ENCODE results near the gene DMPK.
A peak's percentile ranks its signal among the peaks of the same experiment; 100 is the strongest.
"Not testable (repeated sequence)": the region's sequence is repeated elsewhere in the genome, so short reads cannot be mapped to it uniquely, and the experiment has no call there.

The DMPK gene

DNA sequence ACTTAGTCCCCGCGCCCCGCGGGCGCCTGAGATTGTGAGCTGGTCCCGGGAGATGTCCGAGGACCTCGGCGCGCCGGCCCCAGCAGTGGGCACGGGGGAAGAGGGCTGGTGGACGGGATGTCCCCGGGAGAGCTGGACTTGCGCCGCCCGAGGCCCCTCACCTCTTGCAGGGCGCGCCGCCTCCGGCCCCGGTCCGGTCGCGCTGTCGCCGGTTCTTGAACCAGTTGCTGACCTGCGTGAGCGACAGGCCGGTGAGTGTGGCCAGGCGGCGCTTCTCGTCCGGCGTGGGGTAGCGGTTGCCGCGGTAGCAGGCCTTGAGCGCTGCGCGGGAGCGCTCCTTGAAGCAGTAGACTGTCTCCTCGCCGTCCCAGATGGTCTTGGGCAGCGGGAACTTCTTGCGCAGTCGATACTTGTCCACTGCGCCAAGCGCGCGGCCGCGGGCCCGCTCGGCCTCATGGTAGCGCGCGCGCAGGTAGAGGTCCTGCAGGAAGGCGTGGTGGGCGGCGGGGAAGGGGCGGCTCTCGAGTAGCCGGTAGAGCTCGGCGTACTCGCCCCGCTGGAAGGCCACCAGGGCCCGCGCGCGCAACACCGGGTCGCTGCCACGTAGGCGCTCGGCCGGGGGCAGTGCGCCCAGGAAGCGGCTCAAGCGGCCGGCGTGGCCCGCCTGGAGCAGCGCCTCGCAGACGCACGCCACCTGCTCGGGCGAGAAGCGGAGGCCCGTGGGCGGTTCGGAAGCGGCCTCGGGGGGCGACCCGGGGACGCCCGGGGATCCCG is 14.2 kb downstream of the DMPK start:
- DNase-seq, result no peak

DNA sequence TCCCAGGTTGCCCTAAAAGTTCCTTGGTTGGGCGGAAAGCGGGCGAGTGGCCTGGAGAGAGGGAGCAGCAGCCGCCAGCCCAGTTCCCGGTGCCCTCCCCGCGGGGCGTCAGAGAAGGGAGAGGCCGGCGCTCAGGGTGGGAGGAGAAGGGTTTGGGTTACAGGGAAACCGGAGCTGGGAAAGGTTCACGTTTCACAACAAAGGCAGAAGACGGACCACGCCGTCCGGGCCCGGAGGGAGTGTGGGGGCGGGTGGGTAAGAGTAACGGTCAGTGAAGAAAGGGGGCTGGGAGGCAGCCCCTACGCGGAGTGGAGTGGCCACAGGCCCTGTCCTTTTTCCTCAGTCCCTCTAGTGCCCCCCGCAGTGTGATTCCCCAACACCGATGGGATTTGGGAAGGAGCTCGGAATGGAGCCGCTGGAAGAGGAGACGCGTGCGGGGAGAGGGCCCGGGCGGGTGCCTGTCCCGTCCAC is 14.8 kb downstream of the DMPK start:
- DNase-seq, result peak; percentile 39

DNA sequence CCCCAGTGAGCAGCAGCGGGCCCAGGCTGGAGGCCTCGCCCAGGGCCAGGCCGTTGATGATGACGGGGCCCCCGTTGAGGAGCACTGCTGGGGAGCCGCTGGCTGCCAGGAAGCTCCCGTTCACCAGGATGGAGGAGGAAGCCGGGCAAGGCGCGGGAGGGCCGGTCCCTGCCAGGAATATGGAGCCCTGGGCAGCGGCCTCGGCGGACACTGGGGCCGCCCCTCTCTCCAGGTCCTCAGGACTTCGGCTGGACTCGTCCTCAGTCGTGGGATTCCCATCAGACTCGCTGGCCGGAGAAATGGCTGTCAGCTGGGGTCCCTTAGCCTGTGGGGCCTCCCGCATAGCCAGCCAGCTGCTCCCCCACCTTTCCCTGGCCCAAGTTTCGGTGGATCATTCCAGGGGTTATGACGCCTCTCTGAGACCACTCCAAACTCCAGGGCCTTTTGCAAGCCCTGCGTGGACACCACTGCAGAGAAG is 15.4 kb downstream of the DMPK start:
- no peak for DNase-seq

DNA sequence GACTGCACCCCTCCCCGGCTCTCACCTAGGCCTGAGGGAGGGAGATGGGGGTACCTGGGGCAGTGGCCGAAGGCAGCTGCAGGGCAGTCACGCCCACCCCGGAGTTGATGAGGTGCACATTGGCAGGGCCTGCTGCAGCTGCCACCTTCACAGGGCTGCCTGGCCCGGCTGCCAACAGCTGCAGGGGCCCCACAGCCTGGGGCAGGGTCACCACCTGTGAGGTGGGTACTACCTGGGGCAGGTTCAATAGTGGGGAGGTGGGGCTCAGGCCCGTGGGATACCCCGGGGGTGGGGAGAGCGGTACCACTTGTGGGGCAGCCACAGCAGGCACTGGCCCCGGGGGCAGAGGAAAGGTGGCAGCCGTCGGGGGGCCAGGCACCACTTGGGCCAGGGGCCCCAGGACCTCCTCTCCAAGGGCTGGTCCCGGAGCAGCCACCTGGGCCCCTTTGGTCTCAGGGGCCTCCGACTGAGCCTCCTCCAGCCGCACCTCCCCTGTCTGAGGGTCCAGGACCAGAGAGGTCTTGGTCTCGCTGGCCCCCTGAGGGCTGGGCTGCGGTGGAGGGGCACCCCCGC is 15.9 kb downstream of the DMPK start:
- no peak for DNase-seq

DNA sequence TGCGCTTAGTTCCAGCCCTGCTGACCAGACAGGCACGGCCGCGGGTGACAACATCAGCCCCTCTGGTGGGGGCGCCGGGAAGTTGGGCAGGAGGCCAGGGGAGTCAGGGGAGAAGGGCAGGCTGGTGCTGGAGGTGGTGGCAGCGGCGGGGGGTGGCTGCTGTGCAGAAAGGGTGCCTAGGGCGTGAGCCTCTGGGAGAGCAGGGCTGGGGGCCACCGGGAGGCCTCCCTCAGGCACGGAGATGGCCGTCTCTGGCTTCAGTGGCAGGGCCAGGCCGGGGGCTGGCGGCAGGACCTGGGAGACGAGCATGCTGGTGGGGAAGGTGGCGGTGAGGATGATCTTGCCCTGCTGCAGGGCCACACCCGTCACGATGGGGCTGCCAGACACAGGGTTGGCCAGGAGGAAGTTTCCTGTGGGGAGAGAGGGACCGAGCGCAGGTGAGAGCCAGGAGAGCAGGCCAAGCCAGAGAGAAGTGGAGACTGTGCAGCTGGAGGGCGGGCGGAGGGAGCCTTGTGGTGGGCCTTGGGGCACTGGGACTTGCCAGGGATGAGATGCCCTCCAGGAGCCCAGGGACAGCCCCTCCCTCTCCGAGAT is 16.5 kb downstream of the DMPK start:
- DNase-seq, result no peak

DNA sequence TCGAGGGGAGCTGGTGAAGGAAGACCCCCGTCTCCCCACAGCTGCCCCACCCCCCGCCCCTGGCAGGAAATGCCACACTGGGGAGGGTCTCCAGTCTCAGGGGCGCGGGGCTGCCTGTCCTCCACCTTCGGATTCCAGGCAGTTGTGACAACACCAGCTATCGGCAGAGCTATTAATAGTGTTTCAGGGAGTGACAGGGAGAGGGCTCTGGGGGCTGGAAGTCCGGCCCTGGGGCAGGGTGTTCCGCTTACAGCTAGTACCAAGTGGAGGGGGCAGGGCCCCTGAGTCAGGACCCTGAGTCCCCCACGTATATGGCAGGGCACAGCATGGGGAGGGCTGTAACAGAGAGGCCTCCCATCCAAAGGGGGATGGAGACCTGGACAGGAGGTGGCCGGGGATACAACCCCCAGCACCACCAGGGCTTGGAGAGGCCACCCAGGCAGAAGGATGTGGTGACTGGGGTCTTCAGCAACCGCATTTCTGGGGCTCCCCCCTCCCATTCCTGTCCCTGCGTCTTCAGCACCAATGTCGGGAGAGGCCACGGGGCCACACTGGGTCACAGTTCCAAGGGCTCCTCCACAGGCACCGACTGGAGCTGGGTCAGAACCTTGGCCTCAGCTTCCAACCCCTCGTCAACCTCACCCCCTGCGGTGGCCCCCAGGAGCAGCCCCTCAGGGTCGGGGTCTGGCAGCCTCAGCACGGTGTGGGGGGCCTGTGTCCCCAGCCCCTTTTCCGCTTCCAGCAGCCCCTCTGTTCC is 17.2 kb downstream of the DMPK start:
- DNase-seq, result no peak

DNA sequence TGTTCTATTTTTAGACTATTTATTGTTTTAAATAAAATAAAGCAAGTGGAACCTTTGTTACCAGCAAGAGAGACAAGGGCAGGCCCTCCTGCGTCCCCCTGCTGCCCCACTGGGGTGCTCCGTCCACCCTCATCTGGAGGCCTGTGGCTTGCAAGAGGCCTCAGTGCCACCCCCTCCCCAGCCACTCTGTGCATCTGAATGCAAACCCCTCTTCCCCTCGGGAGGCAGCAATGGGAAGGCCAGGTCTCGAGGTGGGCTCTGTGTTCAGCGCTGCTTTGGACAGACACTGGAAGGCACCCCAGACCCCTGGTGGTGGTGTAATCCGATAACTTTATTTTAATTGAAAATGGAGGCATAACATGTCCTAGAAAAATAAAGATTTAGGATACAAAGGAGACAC is 17.8 kb downstream of the DMPK start:
- DNase-seq, result no peak

DNA sequence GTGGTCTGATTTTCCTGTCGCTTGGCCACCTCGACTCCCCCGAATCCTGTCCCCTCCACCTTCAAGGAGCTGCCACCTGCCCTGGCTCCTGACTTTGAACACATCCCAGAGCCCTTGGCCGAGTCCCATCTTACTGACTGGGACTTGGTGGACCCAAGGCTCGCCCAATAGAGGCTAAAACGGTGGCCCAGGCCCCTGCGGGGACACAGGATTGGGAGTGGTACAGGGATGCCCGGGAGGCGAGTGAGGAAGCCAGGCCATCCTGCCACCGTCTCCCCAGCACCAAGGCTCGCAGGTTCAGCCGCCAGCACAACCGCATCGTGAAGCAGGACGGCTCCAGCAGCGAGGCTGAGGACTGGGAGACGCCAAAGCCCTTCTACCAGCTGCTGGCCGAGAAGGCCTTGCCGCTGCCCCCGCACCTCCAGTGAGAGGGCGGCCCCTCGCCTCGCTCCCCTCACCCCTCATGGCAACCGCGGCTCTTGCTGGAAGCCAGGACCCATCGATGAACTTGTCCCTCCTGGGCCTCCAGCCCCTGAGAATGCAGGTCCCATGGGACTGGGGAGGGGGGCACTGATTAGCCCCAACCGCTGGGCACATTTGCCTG is 18.5 kb downstream of the DMPK start:
- DNase-seq, result no peak

DNA sequence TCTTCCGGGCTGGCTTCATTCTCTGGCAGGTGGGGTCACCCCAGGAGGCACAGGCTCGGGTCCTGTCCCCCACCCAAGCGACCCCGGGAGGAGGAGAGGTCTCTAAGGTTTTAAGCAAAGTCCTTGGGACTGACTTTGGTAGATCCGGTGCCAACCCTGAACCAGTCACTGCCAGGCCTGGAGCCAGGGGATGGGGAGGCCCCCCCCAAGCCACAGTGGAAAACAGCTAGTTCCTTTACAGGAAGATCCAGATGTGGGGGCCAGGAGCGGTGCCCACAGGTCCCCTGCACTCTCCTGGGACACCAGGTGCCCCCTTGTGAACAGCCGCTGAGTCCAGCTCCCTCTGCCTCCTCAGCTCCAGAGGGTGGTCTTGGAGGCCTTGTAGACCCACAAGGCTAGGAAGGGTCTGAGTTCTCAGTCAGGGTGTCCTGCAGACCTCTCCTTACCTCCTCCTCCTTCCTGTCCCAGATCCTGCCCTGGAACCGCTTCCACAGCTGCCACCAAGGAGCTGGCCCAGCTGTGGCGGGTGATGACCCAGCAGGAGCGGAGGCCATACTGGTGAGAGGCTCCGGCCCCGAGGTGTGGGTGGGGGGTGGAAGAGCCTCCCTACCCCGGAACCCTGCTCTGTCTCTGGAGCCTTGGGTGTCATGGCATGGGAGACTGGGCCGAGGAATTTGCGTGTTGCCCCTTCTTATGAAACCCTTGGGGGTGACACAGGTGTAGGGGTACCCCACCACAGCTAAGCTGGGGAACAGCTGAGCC is 19.2 kb downstream of the DMPK start:
- no peak for DNase-seq

DNA sequence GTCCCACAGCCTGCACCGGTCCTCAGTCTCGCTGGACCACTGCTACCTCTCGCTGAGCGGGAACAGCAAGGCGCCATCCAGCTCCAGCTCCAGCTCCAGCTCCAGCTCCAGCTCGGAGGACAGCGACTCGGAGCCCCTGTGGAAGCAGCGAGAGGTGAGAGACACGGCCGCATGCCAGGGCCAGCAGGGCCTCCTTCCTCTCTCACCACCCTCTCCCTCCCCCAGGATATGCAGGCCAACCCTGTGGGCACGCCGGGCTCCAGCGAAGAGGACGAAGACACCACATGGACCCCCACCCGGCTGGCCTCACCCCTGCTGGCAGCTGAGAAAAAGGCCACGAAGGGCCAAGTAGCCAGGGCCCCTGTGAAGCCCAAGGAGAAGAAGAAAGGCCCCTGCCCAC is 20.6 kb downstream of the DMPK start:
- DNase-seq, result no peak

DNA sequence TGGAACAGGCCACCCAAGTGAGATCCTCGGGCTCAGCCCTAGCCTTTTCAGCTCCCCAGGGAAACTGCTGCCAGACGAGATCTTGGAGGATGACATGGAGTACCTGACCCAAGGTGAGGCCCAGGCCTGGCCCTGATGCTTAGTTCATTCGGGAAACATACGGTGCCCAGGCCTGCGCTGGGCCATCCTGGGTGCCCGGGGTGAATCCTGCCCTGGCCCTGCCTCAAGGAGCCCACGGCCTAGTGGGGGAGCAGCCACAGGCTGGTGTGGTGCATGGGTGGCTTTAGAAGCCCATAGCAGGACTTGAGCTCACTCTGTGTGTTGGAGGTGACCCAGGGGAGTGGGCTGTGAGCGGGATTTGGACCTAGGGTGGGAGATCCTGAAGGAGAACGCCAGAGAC is 23.4 kb downstream of the DMPK start:
- DNase-seq, result no peak

DNA sequence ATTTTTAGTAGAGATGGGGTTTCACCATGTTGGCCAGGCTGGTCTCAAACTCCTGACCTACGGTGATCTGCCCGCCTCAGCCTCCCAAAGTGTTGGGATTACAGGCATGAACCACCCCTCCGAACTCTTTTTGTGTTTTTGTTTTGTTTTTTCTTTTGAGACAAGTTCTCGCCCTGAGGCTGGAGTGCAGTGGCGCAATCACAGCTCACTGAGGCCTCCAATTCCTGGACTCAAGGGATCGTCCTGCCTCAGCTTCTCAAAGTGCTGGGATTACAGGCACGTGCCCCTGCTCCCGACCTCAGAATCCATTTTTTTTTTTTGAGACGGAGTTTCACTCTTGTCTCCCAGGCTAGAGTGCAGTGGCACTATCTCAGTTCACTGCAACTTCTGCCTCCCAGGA is 24.6 kb downstream of the DMPK start:
- DNase-seq, result no peak

DNA sequence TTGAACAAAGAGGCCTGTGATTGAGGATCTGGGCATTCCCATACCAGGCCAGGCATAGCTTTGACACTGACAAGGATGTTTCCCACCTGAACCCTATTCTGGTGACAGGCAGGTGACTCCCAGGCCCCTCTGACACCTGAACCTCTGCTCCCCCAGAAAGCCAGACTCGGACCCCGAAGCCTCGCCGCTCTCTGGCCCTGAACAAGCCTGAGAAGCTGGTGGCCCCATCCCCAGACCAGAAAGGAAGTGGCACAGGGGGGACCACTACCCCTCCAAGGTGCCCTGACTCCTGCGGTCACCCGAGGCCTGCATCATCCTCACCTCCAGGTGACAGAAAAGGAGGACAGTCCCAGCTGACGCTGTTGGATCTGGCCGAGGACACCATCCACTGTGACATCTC is 28.0 kb downstream of the DMPK start:
- DNase-seq, result no peak

DNA sequence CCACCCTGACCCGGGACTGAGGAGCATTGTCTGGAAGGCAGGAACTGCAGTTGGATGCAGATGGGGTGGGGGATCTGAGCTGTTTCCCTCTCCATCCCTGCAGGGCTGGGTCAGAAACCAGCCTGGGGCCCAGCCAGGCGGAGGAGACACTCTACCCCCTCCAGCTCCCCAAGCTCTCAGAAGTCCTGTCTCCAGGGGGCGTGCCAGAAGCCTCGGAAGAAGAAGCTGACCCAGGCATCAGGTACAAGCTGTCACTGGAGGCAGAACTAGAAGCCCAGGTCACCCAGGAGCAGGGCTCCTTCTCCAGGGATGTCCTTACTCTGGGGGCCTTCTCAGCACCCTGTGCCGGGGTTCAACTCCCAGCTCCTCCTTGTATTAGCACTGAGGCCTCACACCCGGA is 28.7 kb downstream of the DMPK start:
- DNase-seq, result no peak

DNA sequence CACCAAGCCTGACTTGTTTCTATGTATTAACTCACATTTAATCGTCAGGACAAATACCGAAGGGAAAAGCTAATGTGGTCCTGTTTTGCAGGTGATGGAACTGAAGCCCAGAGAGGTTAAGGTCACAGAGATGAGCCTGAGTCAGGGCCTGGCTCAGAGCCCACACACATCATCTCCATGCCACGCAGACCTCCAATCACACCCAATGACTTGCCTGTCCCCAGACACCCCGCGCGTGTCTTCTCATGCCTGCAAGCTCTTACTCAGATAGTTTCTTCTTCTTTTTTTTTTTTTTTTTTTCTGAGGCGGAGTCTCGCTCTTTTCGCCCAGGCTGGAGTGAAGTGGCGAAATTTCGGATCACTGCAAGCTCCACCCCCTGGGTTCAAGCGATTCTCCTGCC is 29.7 kb downstream of the DMPK start:
- no peak for DNase-seq

DNA sequence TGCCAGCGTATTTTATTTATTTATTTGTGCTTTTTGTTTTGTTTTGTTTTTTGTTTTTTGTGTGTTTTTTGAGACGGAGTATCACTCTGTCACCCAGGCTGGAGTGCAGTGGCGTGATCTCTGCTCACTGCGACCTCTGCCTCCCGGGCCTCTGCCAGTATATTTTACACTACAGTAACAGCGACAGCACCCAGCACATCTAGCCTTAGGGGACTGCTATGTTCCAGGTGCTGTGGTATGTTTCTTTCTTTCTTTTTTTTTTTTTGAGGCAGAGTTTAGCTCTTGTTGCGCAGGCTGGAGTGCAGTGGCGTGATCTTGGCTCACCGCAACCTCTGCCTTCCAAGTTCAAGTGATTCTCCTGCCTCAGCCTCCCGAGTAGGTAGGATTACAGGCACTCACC is 30.8 kb downstream of the DMPK start:
- not testable (repeated sequence) for DNase-seq

DNA sequence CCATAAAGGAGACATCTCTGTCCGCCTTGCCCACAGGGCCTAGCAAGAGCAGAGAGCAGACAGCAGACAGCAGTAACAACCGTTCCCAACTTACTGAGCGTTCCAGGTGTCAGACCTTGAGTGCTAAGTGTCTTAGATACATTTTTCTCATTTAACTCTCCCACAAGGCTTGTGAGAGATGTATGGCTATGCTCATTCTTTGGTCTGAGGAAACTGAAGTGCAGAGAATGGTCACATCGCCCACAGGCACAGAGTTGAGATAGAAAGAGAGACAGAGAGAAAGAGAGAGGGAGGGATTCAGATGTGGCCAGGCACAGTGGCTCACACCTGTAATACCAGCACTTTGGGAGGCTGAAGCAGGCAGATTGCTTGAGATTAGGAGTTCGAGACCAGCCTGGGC is 34.8 kb downstream of the DMPK start:
- no peak for DNase-seq

DNA sequence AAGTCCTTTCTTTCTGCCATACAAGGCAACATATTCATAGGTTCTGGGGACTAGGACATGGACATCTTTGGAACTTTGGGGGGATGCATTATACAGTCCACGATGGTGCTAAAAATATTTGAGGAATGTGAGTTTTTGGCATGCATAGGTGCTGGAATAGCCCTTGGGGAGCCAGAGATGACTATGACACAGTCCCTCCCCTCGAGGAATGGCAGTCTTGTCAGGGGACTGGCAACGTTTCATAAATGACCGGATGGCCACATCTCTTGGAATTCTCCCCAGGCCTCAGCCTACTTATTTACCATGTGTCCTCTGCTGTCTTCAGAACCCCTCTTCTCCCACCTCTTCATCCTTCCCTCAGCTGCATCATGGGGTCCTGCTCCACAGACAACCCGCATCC is 35.4 kb downstream of the DMPK start:
- DNase-seq, result no peak

DNA sequence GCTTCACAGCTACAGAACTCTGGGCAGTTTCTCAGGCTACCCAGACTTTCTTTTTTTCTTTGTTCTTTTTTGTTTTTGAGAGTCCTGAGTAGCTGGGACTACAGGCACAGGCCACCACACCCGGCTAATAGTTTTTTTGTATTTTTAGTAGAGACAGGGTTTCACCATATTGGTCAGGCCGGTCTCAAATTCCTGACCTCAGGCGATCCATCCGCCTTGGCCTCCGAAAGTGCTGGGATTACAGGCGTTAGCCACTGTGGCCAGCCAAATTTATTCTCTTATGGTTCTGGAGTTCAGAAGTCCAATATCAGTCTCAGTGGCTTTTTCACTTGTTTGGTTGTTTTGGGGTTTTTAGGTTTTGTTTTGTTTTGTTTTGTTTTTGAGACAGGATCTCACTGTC is 36.7 kb downstream of the DMPK start:
- DNase-seq, result no peak

DNA sequence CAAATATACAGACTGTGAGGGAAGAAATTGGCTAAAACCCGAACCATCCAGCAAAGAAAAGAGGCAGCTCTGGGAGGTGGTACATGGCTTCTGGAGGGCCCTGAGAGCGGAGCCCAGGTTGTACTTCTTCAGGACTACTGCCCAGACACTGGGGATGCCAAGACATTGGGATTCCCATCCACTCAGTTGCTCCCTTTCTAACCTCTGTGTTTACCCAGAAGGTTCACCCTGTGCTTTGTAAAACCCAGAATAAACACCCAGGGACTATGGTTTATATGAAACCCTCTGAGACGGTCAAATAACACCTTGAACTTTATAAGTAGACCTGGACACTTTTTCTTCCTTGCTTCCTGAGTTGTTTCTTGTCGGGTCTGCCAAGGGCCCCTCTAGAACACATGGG is 39.3 kb downstream of the DMPK start:
- DNase-seq, result no peak

DNA sequence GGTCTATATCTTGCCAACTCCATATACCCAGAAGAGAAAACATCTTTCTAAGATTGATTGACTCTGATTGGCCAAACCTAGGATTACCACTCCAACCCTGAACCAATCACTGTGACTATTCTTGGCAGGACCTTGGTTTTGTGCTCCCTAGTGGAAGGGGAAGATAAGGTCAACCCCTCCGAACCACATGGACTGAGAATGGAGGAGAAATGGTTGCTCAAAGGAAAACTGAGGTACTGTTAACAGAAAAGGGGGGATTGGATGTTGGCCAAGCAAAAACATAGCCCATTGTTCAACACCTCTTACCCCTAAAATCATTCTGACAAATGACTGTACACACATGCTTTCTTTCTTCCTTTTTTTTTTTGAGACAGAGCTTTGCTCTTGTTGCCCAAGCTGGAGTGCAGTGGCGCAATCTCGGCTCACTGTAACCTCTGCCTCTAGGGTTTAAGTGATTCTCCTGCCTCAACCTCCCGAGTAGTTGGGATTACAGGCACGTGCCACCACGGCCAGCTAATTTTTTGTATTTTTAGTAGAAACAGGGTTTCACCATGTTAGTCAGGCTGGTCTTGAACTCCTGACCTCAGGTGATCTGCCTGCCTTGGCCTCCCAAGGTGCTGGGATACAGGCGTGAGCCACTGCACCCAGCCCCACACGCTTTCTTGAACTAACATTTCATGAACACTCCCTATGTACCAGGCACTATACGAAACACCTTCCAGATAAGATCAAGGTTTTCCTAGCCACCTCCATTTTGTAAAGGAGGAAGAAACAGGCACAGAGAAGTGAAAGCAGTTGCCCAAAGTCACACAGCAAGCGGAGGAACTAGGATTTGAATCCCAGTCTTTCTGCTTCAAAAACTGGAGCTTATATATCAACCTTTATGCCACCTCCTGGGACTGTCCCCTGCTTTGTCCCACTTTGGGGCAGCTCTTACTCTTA is 42.5 kb downstream of the DMPK start:
- no peak for DNase-seq
